Activated gamma-delta T cell treated with anti-CD3 and anti-CD28 coated beads, Interleukin-2, amount 50 U/mL, for 16 hours (primary cell): ENCODE measurements around the gene MLST8.
"Not testable (repeated sequence)": the region's sequence is repeated elsewhere in the genome, so short reads cannot be mapped to it uniquely, and the experiment has no call there.

ENCODE experiments used
- DNase-seq: peaks from one replicate; pipeline ENCODE4 v3.0.0-alpha.2; 2020; ENCODE audit warnings: low read depth

Gene MLST8

GRCh38 chr16:2244926-2245795 lies 39.9 kb downstream of the MLST8 start:
- no peak for DNase-seq

- no peak for DNase-seq
Measured at GRCh38 chr16:2246301-2246885, 41.1 kb downstream of the MLST8 start.

GRCh38 chr16:2250652-2251295 lies 45.5 kb downstream of the MLST8 start:
- DNase-seq: no peak

DNA sequence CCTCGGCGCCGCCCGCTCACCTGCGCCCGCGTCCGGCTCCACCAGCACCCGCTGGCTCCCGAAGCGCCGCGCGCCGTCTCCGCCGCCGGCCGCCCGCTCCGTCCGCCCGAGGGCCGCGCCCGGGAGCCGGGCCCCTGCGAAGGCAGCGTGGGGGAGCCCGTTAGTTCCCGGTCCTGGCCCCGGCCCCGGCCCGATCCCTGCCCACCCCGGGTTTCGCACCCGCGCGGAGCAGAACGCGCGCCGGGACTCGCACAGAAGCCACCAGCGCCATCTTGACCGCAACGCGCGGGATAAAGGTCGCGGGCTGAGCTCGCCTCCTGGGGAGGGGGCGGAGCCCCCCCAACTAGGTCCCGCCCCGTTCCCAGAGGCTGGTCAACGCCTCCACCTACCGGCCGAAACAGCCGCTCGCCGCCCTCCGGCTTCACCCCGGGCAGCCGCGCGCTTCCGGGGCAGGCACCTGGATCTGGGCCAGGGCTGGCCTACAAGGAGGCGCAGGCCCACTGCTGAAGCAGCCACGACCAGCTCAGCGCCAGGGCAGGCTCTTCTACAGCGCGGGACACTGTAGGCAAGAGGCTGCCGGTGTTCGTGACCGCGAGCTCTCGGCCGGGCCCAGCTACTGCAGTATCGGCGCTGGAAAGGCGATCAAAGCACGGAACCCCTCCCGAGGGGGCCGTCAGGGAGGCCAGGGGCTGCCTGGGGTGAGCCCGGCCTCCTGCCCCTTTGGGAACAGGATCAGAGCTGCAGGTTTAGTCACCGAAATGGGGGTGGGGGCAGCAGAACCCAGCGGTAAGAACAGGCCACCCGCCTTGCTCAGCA lies 46.2 kb downstream of the MLST8 start, which contains the start of gene ECI1:
Gene ECI1 (minus strand): TSS at position 292 of the 816 bp plus-strand sequence. CDS start 21 bp downstream, at position 271.
- DNase-seq: peak; percentile 68

GRCh38 chr16:2252806-2253148 lies 47.5 kb downstream of the MLST8 start:
- DNase-seq: no peak

- no peak for DNase-seq
Measured at GRCh38 chr16:2253293-2253692, 48.0 kb downstream of the MLST8 start.

DNA sequence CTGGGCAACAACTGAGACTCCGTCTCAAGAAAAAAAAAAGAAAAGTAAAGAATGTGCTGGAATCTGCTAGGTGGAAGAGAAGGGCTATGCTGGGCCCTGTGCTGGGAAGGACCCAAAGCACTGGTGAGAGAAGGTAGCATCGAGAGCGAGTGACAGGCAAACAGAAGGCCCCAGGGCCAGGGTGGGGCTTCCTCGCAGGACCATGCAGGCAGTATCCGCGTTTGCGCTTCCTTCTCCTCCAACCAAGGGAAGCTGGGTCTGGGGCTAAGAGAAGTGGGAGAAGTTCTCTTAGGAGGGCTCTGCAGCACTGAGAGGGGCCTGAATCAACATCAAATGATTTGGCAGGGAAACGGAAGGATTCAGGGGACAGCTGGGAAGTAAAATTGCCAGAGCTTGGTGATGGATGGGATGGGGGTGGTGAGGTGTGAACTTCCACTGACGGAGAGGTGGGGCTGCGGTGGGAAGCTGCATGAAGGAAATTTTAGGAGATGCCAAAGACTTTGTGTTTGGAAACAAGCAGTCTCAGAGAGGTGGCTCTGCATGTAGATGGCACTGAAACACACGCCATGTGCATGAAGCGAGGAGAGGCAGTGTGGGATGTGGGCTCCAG lies 51.4 kb downstream of the MLST8 start:
- DNase-seq: no peak

DNA sequence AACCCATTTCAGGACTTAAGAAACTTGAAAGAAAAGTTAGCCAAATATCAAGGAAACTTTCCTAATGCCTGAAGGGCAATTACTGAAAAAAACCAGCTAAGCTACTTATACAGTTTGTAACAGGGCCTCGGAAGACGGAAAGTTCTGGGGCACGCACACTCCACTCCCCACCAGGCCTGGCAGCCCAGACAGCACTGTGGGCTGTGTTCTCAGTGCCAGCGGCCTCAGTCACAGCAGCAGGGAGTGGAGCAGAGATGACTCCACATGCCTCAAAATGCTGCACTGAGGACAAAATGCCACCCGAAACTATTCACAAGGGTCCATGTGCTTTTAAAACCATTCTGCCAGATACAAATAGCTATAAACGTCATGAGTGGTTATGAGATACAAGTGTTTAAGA lies 52.5 kb downstream of the MLST8 start:
- no peak for DNase-seq

DNA sequence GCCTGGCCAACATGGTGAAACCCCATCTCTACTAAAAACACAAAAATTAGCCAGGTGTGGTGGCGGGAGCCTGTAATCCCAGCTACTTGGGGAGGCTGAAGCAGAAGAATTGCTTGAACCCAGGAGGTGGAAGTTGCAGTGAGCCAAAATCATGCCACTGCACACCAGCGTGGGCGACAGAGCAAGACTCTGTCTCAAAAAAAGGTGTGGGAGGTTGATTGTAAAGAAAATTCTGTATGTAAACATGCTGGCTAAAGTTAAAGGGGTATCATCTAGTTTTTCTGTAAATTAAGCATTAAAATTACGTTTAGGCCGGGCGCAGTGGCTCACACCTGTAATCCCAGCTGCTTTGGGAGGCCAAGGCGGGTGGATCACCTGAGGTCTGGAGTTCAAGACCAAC lies 53.3 kb downstream of the MLST8 start:
- DNase-seq: not testable (repeated sequence)
